HEK293 (cell line): ENCODE measurements around the gene BTBD9.

Experiments used
- GFI1B ChIP-seq: fragments of 450-650 bp; formaldehyde crosslinking; IDR thresholded peaks from 2 replicates; pipeline ENCODE4 v1.5.1; 2016; ENCODE audit warnings: missing biosample characterization, missing genetic modification characterization
- GLI2 ChIP-seq: fragments of 450-650 bp; formaldehyde crosslinking; IDR thresholded peaks from 2 replicates; pipeline ENCODE4; 2017; ENCODE audit warnings: missing biosample characterization, missing genetic modification characterization, low read depth, borderline replicate concordance
- GLIS2 ChIP-seq: fragments of 450-650 bp; formaldehyde crosslinking; IDR thresholded peaks from 2 replicates; pipeline ENCODE4 v1.5.1; 2016; ENCODE audit warnings: missing biosample characterization, missing genetic modification characterization
- KLF1 ChIP-seq: fragments of 450-650 bp; formaldehyde crosslinking; IDR thresholded peaks from 2 replicates; pipeline ENCODE4 v1.5.1; 2016; ENCODE audit warnings: missing biosample characterization, missing genetic modification characterization
- SCRT1 ChIP-seq: fragments of 450-650 bp; formaldehyde crosslinking; IDR thresholded peaks from 2 replicates; pipeline ENCODE4 v1.5.1; 2016; ENCODE audit warnings: missing biosample characterization, missing genetic modification characterization, borderline replicate concordance
- SCRT2 ChIP-seq: fragments of 450-650 bp; formaldehyde crosslinking; IDR thresholded peaks from 2 replicates; pipeline ENCODE4 v1.5.1; 2016; ENCODE audit warnings: missing biosample characterization, missing genetic modification characterization
- SETDB1 ChIP-seq: IDR thresholded peaks from one replicate; pipeline ENCODE4 v1.6.1; 2017; ENCODE audit warnings: mild to moderate bottlenecking, low read length, moderate library complexity, mixed read lengths; ENCODE audit not compliant: insufficient read length
- SP7 ChIP-seq: fragments of 450-650 bp; formaldehyde crosslinking; IDR thresholded peaks from 2 replicates; pipeline ENCODE4 v1.5.1; 2016; ENCODE audit warnings: missing biosample characterization, missing genetic modification characterization
- ZNF132 ChIP-seq: fragments of 450-650 bp; formaldehyde crosslinking; IDR thresholded peaks from 2 replicates; pipeline ENCODE4 v1.5.1; 2017; ENCODE audit warnings: missing biosample characterization, missing genetic modification characterization, borderline replicate concordance
- ZNF146 ChIP-seq: fragments of 450-650 bp; formaldehyde crosslinking; IDR thresholded peaks from 2 replicates; pipeline ENCODE4 v1.5.1; 2016; ENCODE audit warnings: missing biosample characterization, missing genetic modification characterization
- ZNF19 ChIP-seq: fragments of 450-650 bp; formaldehyde crosslinking; IDR thresholded peaks from 2 replicates; pipeline ENCODE4; 2016; ENCODE audit warnings: missing biosample characterization, missing genetic modification characterization, low read depth
- ZNF214 ChIP-seq: fragments of 450-650 bp; formaldehyde crosslinking; IDR thresholded peaks from 2 replicates; pipeline ENCODE4 v1.5.1; 2017; ENCODE audit warnings: missing biosample characterization, mild to moderate bottlenecking, missing genetic modification characterization, borderline replicate concordance
- ZNF239 ChIP-seq: fragments of 450-650 bp; formaldehyde crosslinking; IDR thresholded peaks from 2 replicates; pipeline ENCODE4 v1.5.1; 2016; ENCODE audit warnings: missing biosample characterization, missing genetic modification characterization
- ZNF426 ChIP-seq: fragments of 450-650 bp; formaldehyde crosslinking; IDR thresholded peaks from 2 replicates; pipeline ENCODE4 v1.5.1; 2017; ENCODE audit warnings: missing biosample characterization, missing genetic modification characterization, mild to moderate bottlenecking, inconsistent platforms, moderate library complexity
- ZNF433 ChIP-seq: fragments of 450-650 bp; formaldehyde crosslinking; IDR thresholded peaks from 2 replicates; pipeline ENCODE4 v1.5.1; 2016; ENCODE audit warnings: missing biosample characterization, missing genetic modification characterization, low read depth
- ZNF529 ChIP-seq: fragments of 450-650 bp; formaldehyde crosslinking; IDR thresholded peaks from 2 replicates; pipeline ENCODE4 v1.5.1; 2017; ENCODE audit warnings: missing genetic modification characterization, missing biosample characterization; ENCODE audit not compliant: insufficient replicate concordance
- ZNF660 ChIP-seq: fragments of 450-650 bp; IDR thresholded peaks from 2 replicates; pipeline ENCODE4 v1.5.1; 2018; ENCODE audit warnings: missing biosample characterization, mild to moderate bottlenecking, missing genetic modification characterization
- ZSCAN30 ChIP-seq: fragments of 450-650 bp; IDR thresholded peaks from 2 replicates; pipeline ENCODE4 v1.5.1; 2018; ENCODE audit warnings: missing biosample characterization, mild to moderate bottlenecking, missing genetic modification characterization, moderate library complexity
- TF ChIP-seq, protein P1 (sequence below): fragments of 450-650 bp; formaldehyde crosslinking; IDR thresholded peaks from 2 replicates; pipeline ENCODE4 v1.5.1; 2016; ENCODE audit warnings: missing biosample characterization, missing genetic modification characterization
- TF ChIP-seq, protein P2 (sequence below): fragments of 450-650 bp; formaldehyde crosslinking; IDR thresholded peaks from 2 replicates; pipeline ENCODE4 v1.5.1; 2017; ENCODE audit warnings: missing biosample characterization, missing genetic modification characterization
- TF ChIP-seq, protein P3 (sequence below): fragments of 450-650 bp; formaldehyde crosslinking; IDR thresholded peaks from 2 replicates; pipeline ENCODE4 v1.5.1; 2017; ENCODE audit warnings: missing biosample characterization, missing genetic modification characterization
- TF ChIP-seq, protein P4 (sequence below): fragments of 450-650 bp; formaldehyde crosslinking; IDR thresholded peaks from 2 replicates; pipeline ENCODE4 v1.5.1; 2016; ENCODE audit warnings: missing biosample characterization, missing genetic modification characterization
- TF ChIP-seq, protein P5 (sequence below): fragments of 450-650 bp; formaldehyde crosslinking; IDR thresholded peaks from 2 replicates; pipeline ENCODE4 v1.5.1; 2016; ENCODE audit warnings: missing biosample characterization, missing genetic modification characterization
- TF ChIP-seq, protein P6 (sequence below): fragments of 450-650 bp; formaldehyde crosslinking; IDR thresholded peaks from 2 replicates; pipeline ENCODE4 v1.5.1; 2016; ENCODE audit warnings: missing biosample characterization, missing genetic modification characterization
- TF ChIP-seq, protein P7 (sequence below): fragments of 450-650 bp; formaldehyde crosslinking; IDR thresholded peaks from 2 replicates; pipeline ENCODE4 v1.5.1; 2016; ENCODE audit warnings: missing biosample characterization, missing genetic modification characterization, borderline replicate concordance

The BTBD9 gene

DNA sequence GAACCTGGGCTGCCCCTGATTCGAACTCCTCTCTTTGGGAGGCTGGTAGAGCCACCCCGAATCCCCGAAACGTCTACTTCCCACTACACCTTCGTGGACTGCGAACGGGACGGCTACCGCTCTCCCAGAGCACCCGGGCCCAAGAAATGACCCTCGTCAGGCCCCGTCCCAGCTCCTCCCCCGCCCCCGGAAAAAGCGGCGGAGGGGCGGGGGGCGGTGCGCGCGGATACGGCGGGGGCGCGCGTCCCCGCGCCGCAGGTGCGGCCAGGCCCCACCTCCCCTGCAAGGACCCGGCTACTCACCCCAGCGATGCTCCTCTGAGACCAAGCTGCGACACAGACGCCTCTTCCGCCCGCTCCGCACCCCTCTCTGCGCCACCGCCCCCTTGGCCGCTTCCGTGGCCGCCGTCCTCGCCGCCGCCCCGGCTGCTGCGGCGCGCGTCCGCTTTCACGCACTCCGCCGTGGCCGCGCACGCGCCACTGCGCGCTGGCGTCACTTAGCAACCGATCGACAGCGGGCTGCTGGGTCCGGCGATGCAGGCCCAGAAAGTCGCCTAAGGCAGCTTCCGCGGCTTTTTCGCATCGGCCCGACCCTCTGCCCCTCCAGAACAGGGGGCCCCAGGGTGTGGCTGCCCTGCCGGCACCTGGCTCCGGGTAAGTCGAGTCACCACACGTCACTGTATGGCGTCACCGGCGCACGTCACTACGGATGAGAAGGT lies at the start of gene BTBD9 (continued):
- TF ChIP-seq ZNF214 (tag by site-specific recombination) (no peak), KLF1 (tag by site-specific recombination) (no peak; the same call in 1 of the 2 replicates), ZNF146 (no peak), GLIS2 (tag by site-specific recombination) (peak; percentile 23; the same call in 1 of the 2 replicates), GLI2 (tag by site-specific recombination) (no peak), ZNF529 (tag by site-specific recombination) (no peak), ZNF132 (tag by site-specific recombination) (no peak), ZSCAN30 (peak; percentile 83), SP7 (tag by site-specific recombination) (no peak; the same call in 1 of the 2 replicates), ZNF433 (tag by site-specific recombination) (no peak), ZNF239 (tag by site-specific recombination) (no peak), SCRT2 (tag by site-specific recombination) (no peak), SETDB1 (no peak), ZNF426 (tag by site-specific recombination) (no peak), SCRT1 (tag by site-specific recombination) (no peak), ZNF660 (tag by site-specific recombination) (no peak; the same call in none of the 2 replicates), GFI1B (tag by site-specific recombination) (no peak), ZNF19 (tag by site-specific recombination) (no peak)
- TF ChIP-seq, protein P1, sequence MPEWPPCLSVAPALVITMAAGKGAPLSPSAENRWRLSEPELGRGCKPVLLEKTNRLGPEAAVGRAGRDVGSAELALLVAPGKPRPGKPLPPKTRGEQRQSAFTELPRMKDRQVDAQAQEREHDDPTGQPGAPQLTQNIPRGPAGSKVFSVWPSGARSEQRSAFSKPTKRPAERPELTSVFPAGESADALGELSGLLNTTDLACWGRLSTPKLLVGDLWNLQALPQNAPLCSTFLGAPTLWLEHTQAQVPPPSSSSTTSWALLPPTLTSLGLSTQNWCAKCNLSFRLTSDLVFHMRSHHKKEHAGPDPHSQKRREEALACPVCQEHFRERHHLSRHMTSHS (tag by site-specific recombination) = no peak
- TF ChIP-seq, protein P2, sequence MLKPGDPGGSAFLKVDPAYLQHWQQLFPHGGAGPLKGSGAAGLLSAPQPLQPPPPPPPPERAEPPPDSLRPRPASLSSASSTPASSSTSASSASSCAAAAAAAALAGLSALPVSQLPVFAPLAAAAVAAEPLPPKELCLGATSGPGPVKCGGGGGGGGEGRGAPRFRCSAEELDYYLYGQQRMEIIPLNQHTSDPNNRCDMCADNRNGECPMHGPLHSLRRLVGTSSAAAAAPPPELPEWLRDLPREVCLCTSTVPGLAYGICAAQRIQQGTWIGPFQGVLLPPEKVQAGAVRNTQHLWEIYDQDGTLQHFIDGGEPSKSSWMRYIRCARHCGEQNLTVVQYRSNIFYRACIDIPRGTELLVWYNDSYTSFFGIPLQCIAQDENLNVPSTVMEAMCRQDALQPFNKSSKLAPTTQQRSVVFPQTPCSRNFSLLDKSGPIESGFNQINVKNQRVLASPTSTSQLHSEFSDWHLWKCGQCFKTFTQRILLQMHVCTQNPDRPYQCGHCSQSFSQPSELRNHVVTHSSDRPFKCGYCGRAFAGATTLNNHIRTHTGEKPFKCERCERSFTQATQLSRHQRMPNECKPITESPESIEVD (tag by site-specific recombination) = no peak
- TF ChIP-seq, protein P3, sequence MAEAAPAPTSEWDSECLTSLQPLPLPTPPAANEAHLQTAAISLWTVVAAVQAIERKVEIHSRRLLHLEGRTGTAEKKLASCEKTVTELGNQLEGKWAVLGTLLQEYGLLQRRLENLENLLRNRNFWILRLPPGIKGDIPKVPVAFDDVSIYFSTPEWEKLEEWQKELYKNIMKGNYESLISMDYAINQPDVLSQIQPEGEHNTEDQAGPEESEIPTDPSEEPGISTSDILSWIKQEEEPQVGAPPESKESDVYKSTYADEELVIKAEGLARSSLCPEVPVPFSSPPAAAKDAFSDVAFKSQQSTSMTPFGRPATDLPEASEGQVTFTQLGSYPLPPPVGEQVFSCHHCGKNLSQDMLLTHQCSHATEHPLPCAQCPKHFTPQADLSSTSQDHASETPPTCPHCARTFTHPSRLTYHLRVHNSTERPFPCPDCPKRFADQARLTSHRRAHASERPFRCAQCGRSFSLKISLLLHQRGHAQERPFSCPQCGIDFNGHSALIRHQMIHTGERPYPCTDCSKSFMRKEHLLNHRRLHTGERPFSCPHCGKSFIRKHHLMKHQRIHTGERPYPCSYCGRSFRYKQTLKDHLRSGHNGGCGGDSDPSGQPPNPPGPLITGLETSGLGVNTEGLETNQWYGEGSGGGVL (tag by site-specific recombination) = no peak; the same call in 1 of the 2 replicates
- TF ChIP-seq, protein P4, sequence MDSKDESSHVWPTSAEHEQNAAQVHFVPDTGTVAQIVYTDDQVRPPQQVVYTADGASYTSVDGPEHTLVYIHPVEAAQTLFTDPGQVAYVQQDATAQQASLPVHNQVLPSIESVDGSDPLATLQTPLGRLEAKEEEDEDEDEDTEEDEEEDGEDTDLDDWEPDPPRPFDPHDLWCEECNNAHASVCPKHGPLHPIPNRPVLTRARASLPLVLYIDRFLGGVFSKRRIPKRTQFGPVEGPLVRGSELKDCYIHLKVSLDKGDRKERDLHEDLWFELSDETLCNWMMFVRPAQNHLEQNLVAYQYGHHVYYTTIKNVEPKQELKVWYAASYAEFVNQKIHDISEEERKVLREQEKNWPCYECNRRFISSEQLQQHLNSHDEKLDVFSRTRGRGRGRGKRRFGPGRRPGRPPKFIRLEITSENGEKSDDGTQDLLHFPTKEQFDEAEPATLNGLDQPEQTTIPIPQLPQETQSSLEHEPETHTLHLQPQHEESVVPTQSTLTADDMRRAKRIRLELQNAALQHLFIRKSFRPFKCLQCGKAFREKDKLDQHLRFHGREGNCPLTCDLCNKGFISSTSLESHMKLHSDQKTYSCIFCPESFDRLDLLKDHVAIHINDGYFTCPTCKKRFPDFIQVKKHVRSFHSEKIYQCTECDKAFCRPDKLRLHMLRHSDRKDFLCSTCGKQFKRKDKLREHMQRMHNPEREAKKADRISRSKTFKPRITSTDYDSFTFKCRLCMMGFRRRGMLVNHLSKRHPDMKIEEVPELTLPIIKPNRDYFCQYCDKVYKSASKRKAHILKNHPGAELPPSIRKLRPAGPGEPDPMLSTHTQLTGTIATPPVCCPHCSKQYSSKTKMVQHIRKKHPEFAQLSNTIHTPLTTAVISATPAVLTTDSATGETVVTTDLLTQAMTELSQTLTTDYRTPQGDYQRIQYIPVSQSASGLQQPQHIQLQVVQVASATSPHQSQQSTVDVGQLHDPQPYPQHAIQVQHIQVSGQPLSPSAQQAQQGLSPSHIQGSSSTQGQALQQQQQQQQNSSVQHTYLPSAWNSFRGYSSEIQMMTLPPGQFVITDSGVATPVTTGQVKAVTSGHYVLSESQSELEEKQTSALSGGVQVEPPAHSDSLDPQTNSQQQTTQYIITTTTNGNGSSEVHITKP (tag by site-specific recombination) = no peak; the same call in 1 of the 2 replicates
- TF ChIP-seq, protein P5, sequence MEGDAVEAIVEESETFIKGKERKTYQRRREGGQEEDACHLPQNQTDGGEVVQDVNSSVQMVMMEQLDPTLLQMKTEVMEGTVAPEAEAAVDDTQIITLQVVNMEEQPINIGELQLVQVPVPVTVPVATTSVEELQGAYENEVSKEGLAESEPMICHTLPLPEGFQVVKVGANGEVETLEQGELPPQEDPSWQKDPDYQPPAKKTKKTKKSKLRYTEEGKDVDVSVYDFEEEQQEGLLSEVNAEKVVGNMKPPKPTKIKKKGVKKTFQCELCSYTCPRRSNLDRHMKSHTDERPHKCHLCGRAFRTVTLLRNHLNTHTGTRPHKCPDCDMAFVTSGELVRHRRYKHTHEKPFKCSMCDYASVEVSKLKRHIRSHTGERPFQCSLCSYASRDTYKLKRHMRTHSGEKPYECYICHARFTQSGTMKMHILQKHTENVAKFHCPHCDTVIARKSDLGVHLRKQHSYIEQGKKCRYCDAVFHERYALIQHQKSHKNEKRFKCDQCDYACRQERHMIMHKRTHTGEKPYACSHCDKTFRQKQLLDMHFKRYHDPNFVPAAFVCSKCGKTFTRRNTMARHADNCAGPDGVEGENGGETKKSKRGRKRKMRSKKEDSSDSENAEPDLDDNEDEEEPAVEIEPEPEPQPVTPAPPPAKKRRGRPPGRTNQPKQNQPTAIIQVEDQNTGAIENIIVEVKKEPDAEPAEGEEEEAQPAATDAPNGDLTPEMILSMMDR (tag by site-specific recombination) = no peak
- TF ChIP-seq, protein P6, sequence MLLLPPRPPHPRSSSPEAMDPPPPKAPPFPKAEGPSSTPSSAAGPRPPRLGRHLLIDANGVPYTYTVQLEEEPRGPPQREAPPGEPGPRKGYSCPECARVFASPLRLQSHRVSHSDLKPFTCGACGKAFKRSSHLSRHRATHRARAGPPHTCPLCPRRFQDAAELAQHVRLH (tag by site-specific recombination) = 0 out of 2 replicates have a peak, but pooled peaks have one; percentile 65
- TF ChIP-seq, protein P7, sequence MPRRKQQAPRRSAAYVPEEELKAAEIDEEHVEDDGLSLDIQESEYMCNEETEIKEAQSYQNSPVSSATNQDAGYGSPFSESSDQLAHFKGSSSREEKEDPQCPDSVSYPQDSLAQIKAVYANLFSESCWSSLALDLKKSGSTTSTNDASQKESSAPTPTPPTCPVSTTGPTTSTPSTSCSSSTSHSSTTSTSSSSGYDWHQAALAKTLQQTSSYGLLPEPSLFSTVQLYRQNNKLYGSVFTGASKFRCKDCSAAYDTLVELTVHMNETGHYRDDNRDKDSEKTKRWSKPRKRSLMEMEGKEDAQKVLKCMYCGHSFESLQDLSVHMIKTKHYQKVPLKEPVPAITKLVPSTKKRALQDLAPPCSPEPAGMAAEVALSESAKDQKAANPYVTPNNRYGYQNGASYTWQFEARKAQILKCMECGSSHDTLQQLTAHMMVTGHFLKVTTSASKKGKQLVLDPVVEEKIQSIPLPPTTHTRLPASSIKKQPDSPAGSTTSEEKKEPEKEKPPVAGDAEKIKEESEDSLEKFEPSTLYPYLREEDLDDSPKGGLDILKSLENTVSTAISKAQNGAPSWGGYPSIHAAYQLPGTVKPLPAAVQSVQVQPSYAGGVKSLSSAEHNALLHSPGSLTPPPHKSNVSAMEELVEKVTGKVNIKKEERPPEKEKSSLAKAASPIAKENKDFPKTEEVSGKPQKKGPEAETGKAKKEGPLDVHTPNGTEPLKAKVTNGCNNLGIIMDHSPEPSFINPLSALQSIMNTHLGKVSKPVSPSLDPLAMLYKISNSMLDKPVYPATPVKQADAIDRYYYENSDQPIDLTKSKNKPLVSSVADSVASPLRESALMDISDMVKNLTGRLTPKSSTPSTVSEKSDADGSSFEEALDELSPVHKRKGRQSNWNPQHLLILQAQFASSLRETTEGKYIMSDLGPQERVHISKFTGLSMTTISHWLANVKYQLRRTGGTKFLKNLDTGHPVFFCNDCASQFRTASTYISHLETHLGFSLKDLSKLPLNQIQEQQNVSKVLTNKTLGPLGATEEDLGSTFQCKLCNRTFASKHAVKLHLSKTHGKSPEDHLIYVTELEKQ = no peak
